HK-2 (cell line): ENCODE results near the gene PAX5.

Source experiments
- DNase-seq: peaks from one replicate; pipeline ENCODE4 v3.0.0-alpha.2; 2018; ENCODE audit not compliant: unreplicated experiment

PAX5 gene

GRCh38 chr9:36902861-36903524 is 131.1 kb downstream of the PAX5 start:
- DNase-seq, result no peak

DNA sequence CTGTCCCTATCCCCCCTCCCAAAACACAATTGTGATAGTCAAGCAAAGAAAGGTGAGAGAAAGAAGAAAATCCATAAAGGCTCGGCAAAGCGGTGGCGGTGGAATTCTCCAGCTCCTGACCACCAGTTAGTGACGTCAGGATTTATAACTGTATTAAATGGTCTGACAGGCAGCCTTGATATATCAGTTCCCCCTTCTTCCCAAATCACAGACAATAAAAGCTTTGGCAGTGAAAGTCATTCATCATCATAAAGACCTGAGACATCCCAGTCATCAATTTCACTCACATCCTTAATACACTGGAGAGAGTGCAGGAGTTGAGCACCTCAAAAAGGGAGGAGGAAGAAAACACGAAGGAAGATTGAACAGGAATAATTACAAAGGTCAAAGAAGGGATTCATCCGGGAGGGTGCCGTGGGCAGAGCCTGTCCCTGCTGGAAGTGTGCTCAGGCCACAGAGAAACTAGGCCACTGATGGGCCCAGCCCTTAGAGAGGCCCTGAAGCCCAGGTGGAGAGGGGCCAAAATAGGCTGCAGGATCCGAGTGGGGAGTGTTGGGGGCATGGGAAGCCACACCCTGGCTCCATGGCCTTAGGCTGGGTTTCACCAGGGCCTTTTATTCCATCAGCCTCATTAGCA is 131.9 kb downstream of the PAX5 start:
- DNase-seq, result no peak

- DNase-seq, result no peak
Measured at GRCh38 chr9:36901528-36901927, 132.5 kb downstream of the PAX5 start.

DNA sequence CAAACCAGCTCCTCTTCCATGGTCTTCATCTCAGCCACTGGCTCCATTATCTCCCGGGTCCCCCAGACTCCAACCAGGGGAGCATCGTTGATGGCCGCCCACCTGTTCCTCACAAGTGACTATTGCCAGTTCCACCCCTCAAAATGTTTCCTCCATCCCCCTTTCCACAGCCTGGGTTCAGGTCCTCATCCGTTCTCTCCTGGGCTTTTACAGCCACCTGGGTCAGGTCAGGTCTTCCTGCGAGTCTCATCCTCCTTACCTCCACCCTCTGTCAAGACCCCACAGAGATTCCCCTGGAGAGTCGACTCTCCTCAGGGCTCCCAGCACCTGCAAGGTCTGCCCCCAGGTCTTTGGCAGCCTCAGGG is 133.2 kb downstream of the PAX5 start:
- DNase-seq, result no peak

GRCh38 chr9:36900136-36900855 is 133.8 kb downstream of the PAX5 start:
- no peak for DNase-seq

- no peak for DNase-seq
Measured at GRCh38 chr9:36899406-36899805, 134.7 kb downstream of the PAX5 start.

GRCh38 chr9:36898431-36899020 is 135.5 kb downstream of the PAX5 start:
- no peak for DNase-seq

GRCh38 chr9:36897478-36897877 is 136.6 kb downstream of the PAX5 start:
- DNase-seq, result no peak

DNA sequence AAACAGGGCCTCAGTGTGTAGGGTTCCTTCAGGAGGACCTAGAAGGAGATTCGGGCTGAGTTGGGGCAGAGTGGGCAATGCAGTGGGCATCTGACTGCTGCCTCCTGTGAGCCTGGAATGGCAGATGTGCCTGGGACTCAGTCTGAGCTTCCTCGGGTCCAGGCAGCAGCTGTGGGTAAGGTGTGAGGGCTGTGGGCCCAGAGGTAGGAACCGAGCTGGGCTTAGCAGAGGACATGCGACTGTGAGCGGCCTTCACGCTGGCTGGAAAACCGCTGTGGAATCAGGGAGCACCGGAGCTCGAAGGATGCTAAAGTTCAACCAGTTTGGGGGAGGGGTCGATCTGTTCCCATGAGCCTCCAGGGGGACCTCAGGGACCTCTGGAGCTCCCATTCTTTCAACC is 137.0 kb downstream of the PAX5 start:
- no peak for DNase-seq

GRCh38 chr9:36896296-36896695 is 137.8 kb downstream of the PAX5 start:
- DNase-seq, result no peak

DNA sequence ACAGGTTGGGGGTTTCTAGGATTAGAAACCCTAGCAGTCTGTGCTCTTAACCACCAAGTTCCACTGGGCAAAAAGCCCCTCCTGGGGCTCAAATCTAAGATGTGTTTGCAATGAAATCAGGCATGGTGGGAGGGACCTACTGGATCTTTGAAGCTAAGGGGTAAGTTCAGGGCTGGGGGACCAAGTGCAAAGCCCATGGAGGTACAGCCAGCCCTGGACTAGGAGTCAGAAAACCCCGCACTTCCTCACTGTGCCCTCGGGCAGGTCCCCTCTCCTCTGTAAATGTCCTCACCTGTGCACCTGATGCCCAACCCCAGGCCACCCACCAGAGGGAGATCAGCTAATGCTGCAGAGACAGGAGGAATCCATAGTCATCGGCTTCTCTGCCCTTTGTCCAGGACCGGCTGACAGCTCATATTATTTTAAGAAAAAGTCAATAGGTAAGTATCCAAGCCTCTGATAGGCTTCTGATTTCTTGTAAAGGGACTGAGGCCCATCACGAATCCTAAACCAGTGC is 138.3 kb downstream of the PAX5 start:
- DNase-seq, result no peak

- no peak for DNase-seq
Measured at GRCh38 chr9:36894695-36895310, 139.3 kb downstream of the PAX5 start.

GRCh38 chr9:36893911-36894310 is 140.2 kb downstream of the PAX5 start:
- DNase-seq, result no peak

DNA sequence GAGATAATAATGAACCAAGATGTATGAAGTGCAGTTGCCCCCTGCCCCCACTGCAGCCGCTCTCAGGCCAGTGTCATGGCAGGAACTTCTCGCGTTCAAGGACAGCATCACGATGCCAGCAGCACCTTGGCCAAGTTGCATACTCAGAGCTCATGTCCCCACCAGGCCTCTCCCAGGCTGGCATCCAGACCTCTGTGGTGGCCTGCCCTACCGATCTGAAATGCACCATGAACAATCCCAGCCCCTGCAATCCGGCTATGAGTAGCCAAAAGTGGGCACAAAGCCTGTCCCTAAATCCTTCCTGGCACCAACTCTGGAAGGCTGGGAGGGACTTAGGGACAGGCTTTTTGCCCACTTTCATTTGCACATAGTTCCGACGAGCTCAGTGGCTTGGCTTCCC is 140.9 kb downstream of the PAX5 start:
- no peak for DNase-seq

- DNase-seq, result no peak
Measured at GRCh38 chr9:36892279-36892678, 141.8 kb downstream of the PAX5 start.

DNA sequence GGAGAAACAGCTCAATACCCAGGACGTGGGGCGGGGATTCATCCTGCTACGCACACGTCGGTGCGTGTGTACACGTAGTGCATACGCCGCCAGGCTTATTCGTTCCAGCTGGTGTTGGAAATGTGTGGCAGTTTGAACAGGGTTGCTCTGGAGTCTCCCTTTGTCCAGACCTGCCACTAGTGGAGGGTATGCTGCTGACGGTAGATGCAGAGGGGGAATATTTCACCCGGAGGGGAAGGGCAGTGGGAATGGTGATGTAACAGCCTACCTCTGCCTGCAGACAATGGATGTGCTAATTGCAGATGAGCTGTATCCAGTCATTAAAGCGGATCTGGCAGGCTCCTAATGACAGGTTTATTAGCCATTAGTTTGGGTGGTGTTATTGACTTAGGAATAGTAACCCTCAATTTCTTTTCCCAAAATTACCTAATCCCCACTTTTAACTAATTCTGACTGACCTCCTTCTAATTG is 142.7 kb downstream of the PAX5 start:
- DNase-seq, result no peak

DNA sequence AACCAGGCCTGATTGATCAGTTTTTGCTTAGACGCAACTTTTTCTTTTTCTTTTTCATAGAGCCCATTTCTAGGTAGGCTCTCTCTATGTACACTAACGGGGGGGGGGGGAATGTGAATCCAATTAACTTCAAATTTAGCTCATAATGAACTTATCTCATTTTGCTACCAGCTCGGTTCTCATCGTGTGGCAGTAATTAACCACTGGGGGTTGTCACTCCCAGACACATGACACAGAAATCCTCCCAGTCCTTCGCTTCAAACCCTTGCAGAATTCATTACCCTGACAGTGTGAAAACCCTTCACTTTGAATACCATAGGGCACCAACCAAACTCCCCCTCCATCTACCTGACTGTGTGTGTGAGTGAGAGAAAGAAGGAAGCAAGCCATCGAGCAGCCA is 144.2 kb downstream of the PAX5 start:
- no peak for DNase-seq

DNA sequence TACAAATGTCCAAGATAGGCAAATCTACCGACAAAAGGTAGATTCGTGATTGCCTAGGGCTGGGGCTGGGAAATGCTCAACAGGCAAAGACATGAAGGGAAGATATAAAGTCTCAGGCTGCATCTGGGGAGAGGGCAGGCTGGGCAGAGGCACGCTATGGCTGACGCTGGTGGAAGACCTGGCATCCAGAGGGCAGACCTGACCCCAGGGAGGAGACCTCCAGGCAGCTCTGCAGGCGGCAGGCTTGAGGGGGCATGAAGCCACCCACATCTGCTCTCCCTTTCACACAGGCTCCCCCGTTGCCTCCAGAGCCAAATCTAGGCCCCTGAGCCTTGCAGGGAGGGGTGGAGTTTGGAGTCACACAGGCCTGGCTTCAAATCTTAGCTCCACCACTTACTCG is 145.5 kb downstream of the PAX5 start:
- DNase-seq, result no peak

- DNase-seq, result no peak
Measured at GRCh38 chr9:36884721-36885120, 149.3 kb downstream of the PAX5 start.

DNA sequence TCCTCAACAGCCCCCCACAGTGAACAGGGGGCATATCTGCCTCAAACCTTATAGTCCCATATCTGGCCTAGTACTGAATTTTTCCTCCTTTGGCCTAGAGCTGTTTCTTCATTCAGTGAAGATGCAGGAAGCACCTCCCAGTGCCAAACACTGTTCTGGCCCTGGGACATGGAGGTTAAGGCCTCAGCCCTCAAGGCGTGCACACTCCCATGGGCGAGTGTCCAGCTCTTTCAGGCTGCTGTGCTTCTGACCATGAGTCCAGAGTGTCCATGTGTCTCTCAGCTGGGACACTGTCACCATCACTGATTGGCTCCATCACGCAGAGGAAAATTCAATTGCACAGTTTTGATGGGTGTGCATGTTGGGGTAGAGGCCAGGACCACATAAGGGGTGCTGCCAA is 151.5 kb downstream of the PAX5 start:
- DNase-seq, result no peak

DNA sequence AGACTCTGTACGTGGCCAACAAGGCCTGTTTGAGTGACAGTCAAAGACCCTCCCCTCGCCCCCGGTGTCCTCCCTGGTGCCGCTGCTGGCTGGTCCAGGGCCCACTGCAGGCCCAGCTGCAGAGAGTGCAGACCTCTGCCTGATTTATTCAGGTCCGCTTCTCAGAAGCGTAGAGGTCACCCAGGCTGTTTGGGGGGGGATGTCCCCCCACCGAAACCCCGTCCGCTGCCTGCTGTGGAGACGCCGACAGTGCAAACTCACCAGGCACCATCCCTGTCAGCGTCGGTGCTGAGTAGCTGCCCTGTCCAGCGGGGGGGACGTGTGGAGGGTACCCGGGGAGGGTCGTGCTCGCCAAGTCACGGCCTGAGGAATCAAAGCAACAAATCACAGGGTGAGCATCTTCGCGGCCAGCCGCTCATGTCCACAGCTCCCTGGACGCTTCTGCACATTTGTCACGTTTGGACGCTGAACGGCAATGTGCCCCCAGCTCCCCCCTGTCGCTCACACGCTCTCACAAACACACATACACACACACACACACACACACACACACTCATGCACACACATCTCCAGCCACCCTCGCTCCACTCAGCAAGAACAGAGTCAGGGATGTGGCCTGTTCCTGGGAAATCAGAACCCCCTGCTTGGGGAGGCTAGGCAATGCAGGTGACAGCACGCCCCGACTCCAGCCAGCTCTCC is 152.2 kb downstream of the PAX5 start:
- DNase-seq, result no peak
